ENCODE data around the gene PPP2R2B.

PPP2R2B gene

GRCh38 chr5:146832985-146833732 is 45.4 kb downstream of the PPP2R2B start:
- Histone ChIP-seq H3K9ac (no peak overlapping the region), H3K4me3 (no peak overlapping the region), H3K4me2 (no peak overlapping the region), H3K27ac (no peak overlapping the region), H3K27me3 (no peaks in the 10 kb centered on the region), H3K9me3 (no peaks in the 10 kb centered on the region), H3K36me3 (no peaks in the 10 kb centered on the region), H4K20me1 (no peaks in the 10 kb centered on the region), H3K4me1 (no peaks in the 10 kb centered on the region)
- TF ChIP-seq Cebpa-rat (IDR thresholded peaks at IDR 0.05), result no peak

- no peak for TF ChIP-seq Cebpa-rat (IDR thresholded peaks at IDR 0.05)
- Histone ChIP-seq H3K27me3 (no peaks in the 10 kb centered on the region), H3K4me2 (no peak overlapping the region), H3K36me3 (no peaks in the 10 kb centered on the region), H4K20me1 (no peaks in the 10 kb centered on the region), H3K4me1 (no peaks in the 10 kb centered on the region), H3K9ac (no peak overlapping the region), H3K9me3 (no peaks in the 10 kb centered on the region), H3K27ac (no peak overlapping the region), H3K4me3 (no peak overlapping the region)
Observed at GRCh38 chr5:146828385-146828784, 50.2 kb downstream of the PPP2R2B start.

- Histone ChIP-seq H3K4me1 (no peaks in the 10 kb centered on the region), H3K4me3 (no peak overlapping the region), H3K4me2 (no peak overlapping the region), H3K9me3 (no peaks in the 10 kb centered on the region), H3K36me3 (no peaks in the 10 kb centered on the region), H3K9ac (no peak overlapping the region), H3K27me3 (no peaks in the 10 kb centered on the region), H4K20me1 (no peaks in the 10 kb centered on the region), H3K27ac (no peak overlapping the region)
- TF ChIP-seq Cebpa-rat (IDR thresholded peaks at IDR 0.05), result no peak
Observed at GRCh38 chr5:146827901-146828300, 50.7 kb downstream of the PPP2R2B start.

GRCh38 chr5:146825033-146825432 is 53.5 kb downstream of the PPP2R2B start:
- Histone ChIP-seq H3K27ac (no peak overlapping the region), H3K4me3 (no peak overlapping the region), H3K27me3 (no peaks in the 10 kb centered on the region), H3K9ac (no peak overlapping the region), H3K36me3 (no peaks in the 10 kb centered on the region), H3K4me2 (no peak overlapping the region), H3K4me1 (no peaks in the 10 kb centered on the region), H4K20me1 (no peaks in the 10 kb centered on the region), H3K9me3 (no peaks in the 10 kb centered on the region)
- no peak for TF ChIP-seq Cebpa-rat (IDR thresholded peaks at IDR 0.05)

GRCh38 chr5:146821732-146822131 is 56.8 kb downstream of the PPP2R2B start:
- no peaks in the 10 kb centered on the region for H3K9me3 ChIP-seq
- no peaks in the 10 kb centered on the region for H3K36me3 ChIP-seq
- no peaks in the 10 kb centered on the region for H3K4me1 ChIP-seq
- H3K27ac ChIP-seq, result no peak overlapping the region
- no peak overlapping the region for H3K4me2 ChIP-seq
- no peaks in the 10 kb centered on the region for H4K20me1 ChIP-seq
- TF ChIP-seq Cebpa-rat (IDR thresholded peaks at IDR 0.05), result no peak
- no peak overlapping the region for H3K4me3 ChIP-seq
- no peaks in the 10 kb centered on the region for H3K27me3 ChIP-seq
- no peak overlapping the region for H3K9ac ChIP-seq

- Histone ChIP-seq H3K9me3 (no peaks in the 10 kb centered on the region), H3K36me3 (no peaks in the 10 kb centered on the region), H3K4me2 (no peak overlapping the region), H4K20me1 (no peaks in the 10 kb centered on the region), H3K27ac (no peak overlapping the region), H3K4me1 (no peaks in the 10 kb centered on the region), H3K9ac (no peak overlapping the region), H3K4me3 (no peak overlapping the region), H3K27me3 (no peaks in the 10 kb centered on the region)
- no peak for TF ChIP-seq Cebpa-rat (IDR thresholded peaks at IDR 0.05)
Observed at GRCh38 chr5:146820987-146821386, 57.6 kb downstream of the PPP2R2B start.

GRCh38 chr5:146818822-146819221 is 59.7 kb downstream of the PPP2R2B start:
- H3K4me3 ChIP-seq, result no peak overlapping the region
- H4K20me1 ChIP-seq, result no peaks in the 10 kb centered on the region
- H3K27ac ChIP-seq, result no peak overlapping the region
- no peak for TF ChIP-seq Cebpa-rat (IDR thresholded peaks at IDR 0.05)
- H3K27me3 ChIP-seq, result no peaks in the 10 kb centered on the region
- 0 out of 2 replicates have a peak, but pooled peaks cover under 1% of the 10 kb centered on the region for H3K4me1 ChIP-seq
- H3K9me3 ChIP-seq, result no peaks in the 10 kb centered on the region
- H3K36me3 ChIP-seq, result no peaks in the 10 kb centered on the region
- no peak overlapping the region for H3K9ac ChIP-seq
- no peak overlapping the region for H3K4me2 ChIP-seq

GRCh38 chr5:146817973-146818372 is 60.6 kb downstream of the PPP2R2B start:
- H3K27me3 ChIP-seq, result no peaks in the 10 kb centered on the region
- H3K36me3 ChIP-seq, result no peaks in the 10 kb centered on the region
- H3K9ac ChIP-seq, result no peak overlapping the region

GRCh38 chr5:146816775-146817387 is 61.7 kb downstream of the PPP2R2B start:
- no peaks in the 10 kb centered on the region for H3K9me3 ChIP-seq
- TF ChIP-seq Cebpa-rat (IDR thresholded peaks at IDR 0.05), result no peak
- H3K27me3 ChIP-seq, result no peaks in the 10 kb centered on the region
- H3K9ac ChIP-seq, result no peak overlapping the region
- no peaks in the 10 kb centered on the region for H4K20me1 ChIP-seq
- H3K36me3 ChIP-seq, result no peaks in the 10 kb centered on the region
- no peak overlapping the region for H3K4me3 ChIP-seq
- H3K27ac ChIP-seq, result no peak overlapping the region
- peaks cover 5% of the 10 kb centered on the region; the same call in 1 of the 2 replicates for H3K4me1 ChIP-seq
- no peak overlapping the region for H3K4me2 ChIP-seq

More at GRCh38 chr5:146817973-146818372, 60.6 kb downstream of the PPP2R2B start:
- H3K4me1 ChIP-seq, result peaks cover 5% of the 10 kb centered on the region; the same call in 1 of the 2 replicates
- no peaks in the 10 kb centered on the region for H4K20me1 ChIP-seq
- no peak overlapping the region for H3K4me2 ChIP-seq
- no peak for TF ChIP-seq Cebpa-rat (IDR thresholded peaks at IDR 0.05)
- no peaks in the 10 kb centered on the region for H3K9me3 ChIP-seq
- H3K4me3 ChIP-seq, result no peak overlapping the region
- H3K27ac ChIP-seq, result no peak overlapping the region

GRCh38 chr5:146815411-146815810 is 63.1 kb downstream of the PPP2R2B start:
- no peak overlapping the region for H3K4me2 ChIP-seq
- H3K4me1 ChIP-seq, result peaks cover 5% of the 10 kb centered on the region; the same call in 1 of the 2 replicates
- no peak overlapping the region for H3K27ac ChIP-seq
- H3K36me3 ChIP-seq, result no peaks in the 10 kb centered on the region
- no peak for TF ChIP-seq Cebpa-rat (IDR thresholded peaks at IDR 0.05)
- no peak overlapping the region for H3K4me3 ChIP-seq
- no peaks in the 10 kb centered on the region for H3K9me3 ChIP-seq
- H3K27me3 ChIP-seq, result no peaks in the 10 kb centered on the region
- H4K20me1 ChIP-seq, result no peaks in the 10 kb centered on the region
- H3K9ac ChIP-seq, result no peak overlapping the region

Data from BLaER1 (cell line).